Measurements from ENCODE around the gene DDIAS. TPM values are rescaled to one million over a fixed set of nuclear protein-coding genes. Genes with fewer than 3 reads are reported as not detected.

DDIAS gene
- total and polyA plus RNA-seq, 2 donors (not counting 3 experiments of a cell fraction or from before 2014, with no cell fraction given), result 4.5 to 9.2 TPM

- Histone ChIP-seq H4K20me1 (replicated peaks; ENCODE audit: control insufficient read depth, extremely low read depth, insufficient read depth, low read length) (no peaks in the 10 kb centered on the region), H3K4me1 (ENCODE audit: control insufficient read depth, extremely low read depth, insufficient read depth, low read length) (no peaks in the 10 kb centered on the region), H3K4me2 (ENCODE audit: insufficient read depth, low read length) (no peak overlapping the region), H2AFZ (ENCODE audit: low read depth, low read length) (no peak overlapping the region), H3K27me3 (ENCODE audit: control insufficient read depth in 2 of 2, insufficient read depth in 2 of 2, low read length in 2 of 2) (no peaks in the 10 kb centered on the region), H3K36me3 (ENCODE audit: control insufficient read depth in 2 of 2, extremely low read depth in 1 of 2, insufficient read depth in 2 of 2, low read length in 2 of 2) (no peaks in the 10 kb centered on the region), H3K9me3 (replicated peaks; ENCODE audit: control insufficient read depth, insufficient read depth, low read length) (no peaks in the 10 kb centered on the region), H3K9me1 (replicated peaks; ENCODE audit: control insufficient read depth, extremely low read depth, insufficient read depth, low read length) (no peaks in the 10 kb centered on the region), H3K9ac (replicated peaks; ENCODE audit: extremely low read depth, insufficient read depth, low read length) (no peak overlapping the region), H3K4me3 (replicated peaks in 1 of 3; ENCODE audit: insufficient read depth in 1 of 3, low read depth in 1 of 3, low read length in 3 of 3) (no peak overlapping the region), H3K79me2 (ENCODE audit: control insufficient read depth, insufficient read depth, low read length) (no peaks in the 10 kb centered on the region), H3K27ac (ENCODE audit: insufficient read depth, low read depth, low read length) (no peak overlapping the region)
- CTCF ChIA-PET, result interaction anchor here (0.6 to 2.0 kb wide), 7 partner anchors 12 to 213 kb away, joined by 3 to 9 read pairs (median 4); partner anchors contain the start of gene RAB30
- DNase-seq (ENCODE audit: low read depth, low spot score), result no peak
- POLR2A ChIA-PET, result interaction anchor here (1.8 kb wide), 1 partner anchor 30 kb away, joined by 4 read pairs; the partner anchor contains the start of gene PRCP
- intact Hi-C loops (cut with micrococcal nuclease), result loop anchor here (5.0 kb wide), 1 partner anchor 47 kb away; no protein-coding TSS in a partner anchor
- dilution Hi-C loops (cut with MboI; ENCODE audit: extremely low pct_ligation_motif_present, low sequenced_read_pairs), result no loop called here
- TF ChIP-seq JUN (IDR thresholded peaks at IDR 0.05; ENCODE audit: borderline replicate concordance, insufficient read depth, insufficient read length, low read depth) (no peak), MAX (IDR thresholded peaks at IDR 0.05; ENCODE audit: insufficient read depth, insufficient read length) (no peak), POLR2A (IDR thresholded peaks at IDR 0.05; ENCODE audit: low read depth, low read length) (no peak), FOS (IDR thresholded peaks at IDR 0.05; ENCODE audit: borderline replicate concordance, insufficient read depth, low read length) (no peak), MYC (IDR thresholded peaks at IDR 0.05; ENCODE audit: low read depth, low read length) (no peak), POLR2AphosphoS5 (IDR thresholded peaks at IDR 0.05; ENCODE audit: insufficient read depth, low read depth, low read length) (no peak), EZH2 (IDR thresholded peaks at IDR 0.05; ENCODE audit: borderline replicate concordance, low read depth, low read length, severe bottlenecking) (no peak), CTCF (IDR thresholded peaks at IDR 0.05; ENCODE audit: extremely low read depth in 1 of 2, insufficient read depth in 1 of 2, low read depth in 1 of 2, low read length in 2 of 2) (no peak), GATA2 (IDR thresholded peaks at IDR 0.05; ENCODE audit: insufficient read depth, insufficient read length, low read depth, low read length) (no peak)
- no TSS peak for BruUV-seq (replicated peaks)
- FAIRE-seq, result no peak
These were observed 28.7 kb downstream of the DDIAS start for GRCh38 chr11:82930229-82930628.
